ENCODE results near the gene PKM.
A peak's percentile ranks its signal among the peaks of the same experiment; 100 is the strongest.

Gene PKM

GRCh38 chr15:72220687-72221086, 10.3 kb downstream of the PKM start:
- Histone ChIP-seq H3K4me1 (ENCODE audit: control insufficient read depth, insufficient read depth, low read length) (peaks cover 9% of the 10 kb centered on the region), H3K27me3 (ENCODE audit: control insufficient read depth in 1 of 2, insufficient read depth in 2 of 2, low read length in 2 of 2) (no peaks in the 10 kb centered on the region), H3K27ac (ENCODE audit: low read length) (no peak overlapping the region), H3K9ac (ENCODE audit: low read length in 2 of 2) (no peak overlapping the region), H3K9me3 (ENCODE audit: control insufficient read depth in 2 of 2, low read length in 2 of 2) (no peaks in the 10 kb centered on the region), H3K36me3 (ENCODE audit: control insufficient read depth in 2 of 2, insufficient read depth in 2 of 2, low read length in 2 of 2) (peaks cover 30 to 34% of the 10 kb centered on the region in 2 donors), H3K4me3 (ENCODE audit: low read length in 2 of 2) (no peak overlapping the region)

DNA sequence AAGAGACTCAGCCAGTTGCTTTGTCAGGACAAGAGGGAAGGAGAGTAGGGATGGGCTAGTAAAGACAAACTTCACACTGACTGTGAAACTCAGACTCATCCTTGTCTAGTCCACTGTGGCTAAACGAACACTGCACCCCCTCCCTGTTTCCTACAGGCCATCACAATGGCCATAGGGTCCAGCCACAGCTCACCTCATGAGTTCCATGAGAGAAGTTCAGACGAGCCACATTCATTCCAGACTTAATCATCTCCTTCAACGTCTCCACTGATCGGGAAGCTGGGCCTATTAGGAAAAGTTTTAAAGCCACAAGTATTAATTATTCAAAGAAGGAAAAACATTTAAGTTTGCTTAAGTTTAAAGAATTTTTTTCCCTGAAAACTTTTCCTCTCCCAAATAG, 13.8 kb downstream of the PKM start:
- no peak overlapping the region for H3K27ac ChIP-seq (ENCODE audit: low read length)
- H3K36me3 ChIP-seq (ENCODE audit: control insufficient read depth in 2 of 2, insufficient read depth in 2 of 2, low read length in 2 of 2), result peaks cover 39 to 45% of the 10 kb centered on the region in 2 donors
- H3K4me1 ChIP-seq (ENCODE audit: control insufficient read depth, insufficient read depth, low read length), result peaks cover 3% of the 10 kb centered on the region
- no peak overlapping the region for H3K4me3 ChIP-seq (ENCODE audit: low read length in 2 of 2)
- no peaks in the 10 kb centered on the region for H3K27me3 ChIP-seq (ENCODE audit: control insufficient read depth in 1 of 2, insufficient read depth in 2 of 2, low read length in 2 of 2)
- no peak overlapping the region for H3K9ac ChIP-seq (ENCODE audit: low read length in 2 of 2)
- no peaks in the 10 kb centered on the region for H3K9me3 ChIP-seq (ENCODE audit: control insufficient read depth in 2 of 2, low read length in 2 of 2)

GRCh38 chr15:72216079-72216478, 14.9 kb downstream of the PKM start:
- H3K27ac ChIP-seq (ENCODE audit: low read length), result no peak overlapping the region

DNA sequence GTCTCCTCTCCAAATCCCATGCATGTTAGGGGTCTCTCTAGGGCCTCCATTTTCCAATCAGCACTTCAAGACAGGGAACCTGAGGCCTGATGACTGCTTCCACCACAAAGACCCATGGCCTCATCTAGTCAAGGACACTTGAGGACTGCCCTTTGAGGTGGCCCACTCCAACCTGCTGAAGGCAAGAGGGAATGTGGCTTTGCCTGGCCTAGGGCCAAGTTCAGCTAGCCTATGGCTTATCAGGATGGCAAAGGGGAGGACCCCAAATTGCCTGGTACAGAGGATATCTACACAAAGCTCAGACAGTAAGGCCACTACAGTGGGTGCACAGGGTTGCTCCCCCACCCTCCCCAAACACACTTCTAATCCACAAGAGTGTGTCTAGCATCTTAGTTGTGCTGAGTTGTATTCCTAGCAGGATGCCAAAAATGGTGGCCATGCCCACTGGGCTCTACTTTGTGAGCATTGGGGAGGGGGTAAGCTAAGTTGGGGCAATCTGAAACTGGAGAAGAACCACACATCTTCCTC, 23.4 kb downstream of the PKM start:
- no peak overlapping the region for H3K9ac ChIP-seq (ENCODE audit: low read length in 2 of 2)
- H3K4me1 ChIP-seq (ENCODE audit: control insufficient read depth, insufficient read depth, low read length), result peaks cover 18% of the 10 kb centered on the region
- no peak overlapping the region for H3K4me3 ChIP-seq (ENCODE audit: low read length in 2 of 2)
- no peak overlapping the region for H3K27ac ChIP-seq (ENCODE audit: low read length)
- H3K9me3 ChIP-seq (ENCODE audit: control insufficient read depth in 2 of 2, low read length in 2 of 2), result no peaks in the 10 kb centered on the region
- no peaks in the 10 kb centered on the region for H3K27me3 ChIP-seq (ENCODE audit: control insufficient read depth in 1 of 2, insufficient read depth in 2 of 2, low read length in 2 of 2)
- H3K36me3 ChIP-seq (ENCODE audit: control insufficient read depth in 2 of 2, insufficient read depth in 2 of 2, low read length in 2 of 2), result peaks cover 77 to 79% of the 10 kb centered on the region in 2 donors

More at GRCh38 chr15:72216079-72216478, 14.9 kb downstream of the PKM start:
- H3K4me1 ChIP-seq (ENCODE audit: control insufficient read depth, insufficient read depth, low read length), result no peaks in the 10 kb centered on the region
- peaks cover 49 to 55% of the 10 kb centered on the region in 2 donors for H3K36me3 ChIP-seq (ENCODE audit: control insufficient read depth in 2 of 2, insufficient read depth in 2 of 2, low read length in 2 of 2)
- no peaks in the 10 kb centered on the region for H3K27me3 ChIP-seq (ENCODE audit: control insufficient read depth in 1 of 2, insufficient read depth in 2 of 2, low read length in 2 of 2)
- H3K9ac ChIP-seq (ENCODE audit: low read length in 2 of 2), result no peak overlapping the region
- H3K4me3 ChIP-seq (ENCODE audit: low read length in 2 of 2), result no peak overlapping the region
- H3K9me3 ChIP-seq (ENCODE audit: control insufficient read depth in 2 of 2, low read length in 2 of 2), result no peaks in the 10 kb centered on the region

- no peaks in the 10 kb centered on the region for H3K9me3 ChIP-seq (ENCODE audit: control insufficient read depth in 2 of 2, low read length in 2 of 2)
- H3K4me1 ChIP-seq (ENCODE audit: control insufficient read depth, insufficient read depth, low read length), result peaks cover 21% of the 10 kb centered on the region
- no peaks in the 10 kb centered on the region for H3K27me3 ChIP-seq (ENCODE audit: control insufficient read depth in 1 of 2, insufficient read depth in 2 of 2, low read length in 2 of 2)
- H3K4me3 ChIP-seq (ENCODE audit: low read length in 2 of 2), result no peak overlapping the region
- H3K27ac ChIP-seq (ENCODE audit: low read length), result no peak overlapping the region
- H3K9ac ChIP-seq (ENCODE audit: low read length in 2 of 2), result no peak overlapping the region
- peaks cover 78 to 80% of the 10 kb centered on the region in 2 donors for H3K36me3 ChIP-seq (ENCODE audit: control insufficient read depth in 2 of 2, insufficient read depth in 2 of 2, low read length in 2 of 2)
Measured at GRCh38 chr15:72206677-72207000, 24.4 kb downstream of the PKM start.

GRCh38 chr15:72205896-72206676, 24.9 kb downstream of the PKM start:
- Histone ChIP-seq H3K9ac (ENCODE audit: low read length in 2 of 2) (no peak overlapping the region), H3K27me3 (ENCODE audit: control insufficient read depth in 1 of 2, insufficient read depth in 2 of 2, low read length in 2 of 2) (no peaks in the 10 kb centered on the region), H3K27ac (ENCODE audit: low read length) (no peak overlapping the region), H3K4me3 (ENCODE audit: low read length in 2 of 2) (no peak overlapping the region), H3K4me1 (ENCODE audit: control insufficient read depth, insufficient read depth, low read length) (peaks cover 26% of the 10 kb centered on the region), H3K9me3 (ENCODE audit: control insufficient read depth in 2 of 2, low read length in 2 of 2) (no peaks in the 10 kb centered on the region), H3K36me3 (ENCODE audit: control insufficient read depth in 2 of 2, insufficient read depth in 2 of 2, low read length in 2 of 2) (peaks cover 78 to 81% of the 10 kb centered on the region in 2 donors)

DNA sequence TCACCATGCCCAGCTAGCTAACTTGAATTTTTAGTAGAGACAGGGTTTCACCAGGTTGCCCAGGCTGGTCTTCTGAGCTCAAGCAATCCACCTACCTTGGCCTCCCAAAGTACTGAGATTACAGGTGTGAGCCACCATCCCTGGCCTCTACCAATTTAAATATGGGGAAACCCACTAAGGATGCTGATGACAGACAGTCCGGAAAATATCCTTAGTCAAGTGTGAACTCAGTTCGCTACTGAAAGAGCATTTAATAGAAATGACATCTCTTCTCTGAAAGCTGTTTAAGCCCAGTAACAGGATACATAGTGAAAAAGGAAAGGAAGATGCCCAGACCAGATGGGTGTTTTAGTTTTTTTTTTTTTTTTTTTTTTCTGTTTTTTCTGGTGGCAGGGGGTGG, 25.7 kb downstream of the PKM start:
- Histone ChIP-seq H3K9me3 (ENCODE audit: control insufficient read depth in 2 of 2, low read length in 2 of 2) (no peaks in the 10 kb centered on the region), H3K27ac (ENCODE audit: low read length) (no peak overlapping the region), H3K4me3 (ENCODE audit: low read length in 2 of 2) (no peak overlapping the region), H3K4me1 (ENCODE audit: control insufficient read depth, insufficient read depth, low read length) (peaks cover 28% of the 10 kb centered on the region), H3K9ac (ENCODE audit: low read length in 2 of 2) (no peak overlapping the region), H3K36me3 (ENCODE audit: control insufficient read depth in 2 of 2, insufficient read depth in 2 of 2, low read length in 2 of 2) (peaks cover 81 to 84% of the 10 kb centered on the region in 2 donors), H3K27me3 (ENCODE audit: control insufficient read depth in 1 of 2, insufficient read depth in 2 of 2, low read length in 2 of 2) (no peaks in the 10 kb centered on the region)

GRCh38 chr15:72203507-72203837, 27.5 kb downstream of the PKM start:
- no peak overlapping the region for H3K9ac ChIP-seq (ENCODE audit: low read length in 2 of 2)
- peak overlapping the region; percentile 85 for H3K27ac ChIP-seq (ENCODE audit: low read length)
- peaks cover 32% of the 10 kb centered on the region for H3K4me1 ChIP-seq (ENCODE audit: control insufficient read depth, insufficient read depth, low read length)
- H3K27me3 ChIP-seq (ENCODE audit: control insufficient read depth in 1 of 2, insufficient read depth in 2 of 2, low read length in 2 of 2), result no peaks in the 10 kb centered on the region
- H3K36me3 ChIP-seq (ENCODE audit: control insufficient read depth in 2 of 2, insufficient read depth in 2 of 2, low read length in 2 of 2), result peaks cover 80% of the 10 kb centered on the region in 2 donors
- no peak overlapping the region for H3K4me3 ChIP-seq (ENCODE audit: low read length in 2 of 2)
- no peaks in the 10 kb centered on the region for H3K9me3 ChIP-seq (ENCODE audit: control insufficient read depth in 2 of 2, low read length in 2 of 2)

GRCh38 chr15:72202801-72203506, 28.0 kb downstream of the PKM start:
- Histone ChIP-seq H3K4me3 (ENCODE audit: low read length in 2 of 2) (no peak overlapping the region), H3K9ac (ENCODE audit: low read length in 2 of 2) (peak overlapping the region; percentile 35 to 58)

GRCh38 chr15:72202302-72202701, 28.7 kb downstream of the PKM start:
- Histone ChIP-seq H3K27ac (ENCODE audit: low read length) (peak overlapping the region; percentile 85), H3K4me3 (ENCODE audit: low read length in 2 of 2) (no peak overlapping the region)

More at GRCh38 chr15:72202801-72203506, 28.0 kb downstream of the PKM start:
- Histone ChIP-seq H3K27me3 (ENCODE audit: control insufficient read depth in 1 of 2, insufficient read depth in 2 of 2, low read length in 2 of 2) (no peaks in the 10 kb centered on the region), H3K36me3 (ENCODE audit: control insufficient read depth in 2 of 2, insufficient read depth in 2 of 2, low read length in 2 of 2) (peaks cover 74 to 75% of the 10 kb centered on the region in 2 donors), H3K27ac (ENCODE audit: low read length) (peak overlapping the region; percentile 85), H3K9me3 (ENCODE audit: control insufficient read depth in 2 of 2, low read length in 2 of 2) (no peaks in the 10 kb centered on the region), H3K4me1 (ENCODE audit: control insufficient read depth, insufficient read depth, low read length) (peaks cover 32% of the 10 kb centered on the region)

More at GRCh38 chr15:72202302-72202701, 28.7 kb downstream of the PKM start:
- H3K27me3 ChIP-seq (ENCODE audit: control insufficient read depth in 1 of 2, insufficient read depth in 2 of 2, low read length in 2 of 2), result peaks cover under 1 to 1% of the 10 kb centered on the region in 2 donors
- H3K9ac ChIP-seq (ENCODE audit: low read length in 2 of 2), result no peak overlapping the region
- peaks cover 34% of the 10 kb centered on the region for H3K4me1 ChIP-seq (ENCODE audit: control insufficient read depth, insufficient read depth, low read length)
- no peaks in the 10 kb centered on the region for H3K9me3 ChIP-seq (ENCODE audit: control insufficient read depth in 2 of 2, low read length in 2 of 2)
- H3K36me3 ChIP-seq (ENCODE audit: control insufficient read depth in 2 of 2, insufficient read depth in 2 of 2, low read length in 2 of 2), result peaks cover 68% of the 10 kb centered on the region in 2 donors
